Ishikawa (cell line): ENCODE results near the gene MS4A15.

Experiments used
- CEBPB ChIP-seq: IDR thresholded peaks from 2 replicates; pipeline ENCODE4 v1.6.1; 2012
- CREB1 ChIP-seq: IDR thresholded peaks from 2 replicates; pipeline ENCODE4 v1.6.1; 2012; ENCODE audit warnings: low read depth
- EGR1 ChIP-seq: IDR thresholded peaks from 2 replicates; pipeline ENCODE4 v1.6.1; 2012
- EP300 ChIP-seq: IDR thresholded peaks from 2 replicates; pipeline ENCODE4 v1.6.1; 2012; ENCODE audit warnings: borderline replicate concordance
- FOXM1 ChIP-seq: IDR thresholded peaks from 2 replicates; pipeline ENCODE4 v1.6.1; 2012; ENCODE audit warnings: low read depth, borderline replicate concordance
- MAX ChIP-seq: IDR thresholded peaks from 2 replicates; pipeline ENCODE4 v1.6.1; 2012
- NFIC ChIP-seq: IDR thresholded peaks from 2 replicates; pipeline ENCODE4 v1.6.1; 2012
- RAD21 ChIP-seq: IDR thresholded peaks from 2 replicates; pipeline ENCODE4 v1.6.1; 2012; ENCODE audit warnings: low read depth
- REST ChIP-seq: IDR thresholded peaks from 2 replicates; pipeline ENCODE4 v1.6.1; 2012; ENCODE audit warnings: low read depth, mild to moderate bottlenecking
- TAF1 ChIP-seq: IDR thresholded peaks from 2 replicates; pipeline ENCODE4 v1.6.1; 2012; ENCODE audit warnings: low read depth, mild to moderate bottlenecking
- TCF12 ChIP-seq: IDR thresholded peaks from 2 replicates; pipeline ENCODE4 v1.6.1; 2012; ENCODE audit warnings: low read depth
- TEAD4 ChIP-seq: IDR thresholded peaks from 2 replicates; pipeline ENCODE4 v1.6.1; 2012
- USF1 ChIP-seq: IDR thresholded peaks from 2 replicates; pipeline ENCODE4 v1.6.1; 2012
- YY1 ChIP-seq: IDR thresholded peaks from 2 replicates; pipeline ENCODE4 v1.6.1; 2012; ENCODE audit warnings: low read depth
- ZBTB7A ChIP-seq: IDR thresholded peaks from 2 replicates; pipeline ENCODE4 v1.6.1; 2012; ENCODE audit warnings: low read depth

The MS4A15 gene

GRCh38 chr11:60762851-60763691, 6.4 kb downstream of the MS4A15 start:
- no peak for TF ChIP-seq YY1

- TF ChIP-seq CEBPB: no peak
- TF ChIP-seq TEAD4: no peak
- TF ChIP-seq ZBTB7A: no peak
- no peak for TF ChIP-seq YY1
- TF ChIP-seq TCF12: no peak
- TF ChIP-seq TAF1: no peak
These were observed 7.2 kb downstream of the MS4A15 start for GRCh38 chr11:60763692-60764369.

- TF ChIP-seq TAF1: no peak
- no peak for TF ChIP-seq TCF12
- TF ChIP-seq TEAD4: no peak
- no peak for TF ChIP-seq YY1
- no peak for TF ChIP-seq EP300
- TF ChIP-seq ZBTB7A: no peak
- TF ChIP-seq USF1: no peak
- TF ChIP-seq EGR1: no peak
- no peak for TF ChIP-seq MAX
- no peak for TF ChIP-seq CREB1
- no peak for TF ChIP-seq CEBPB
- TF ChIP-seq RAD21: no peak
- no peak for TF ChIP-seq REST
- no peak for TF ChIP-seq FOXM1
- no peak for TF ChIP-seq NFIC
These were observed 8.2 kb downstream of the MS4A15 start for GRCh38 chr11:60764879-60765278.

GRCh38 chr11:60765355-60765754, 8.7 kb downstream of the MS4A15 start:
- TF ChIP-seq MAX (no peak), REST (no peak), CREB1 (no peak), NFIC (no peak), TAF1 (no peak), FOXM1 (no peak), TCF12 (no peak), YY1 (no peak), CEBPB (no peak), EGR1 (no peak), ZBTB7A (no peak), EP300 (no peak), RAD21 (no peak), USF1 (no peak), TEAD4 (no peak)

- TF ChIP-seq TEAD4: no peak
- TF ChIP-seq YY1: no peak
- TF ChIP-seq CREB1: no peak
- TF ChIP-seq MAX: no peak
- no peak for TF ChIP-seq TAF1
- no peak for TF ChIP-seq ZBTB7A
- TF ChIP-seq RAD21: no peak
- no peak for TF ChIP-seq FOXM1
- TF ChIP-seq TCF12: no peak
- TF ChIP-seq EGR1: no peak
These were observed 9.9 kb downstream of the MS4A15 start for GRCh38 chr11:60766547-60766946.

- TF ChIP-seq NFIC: no peak
- TF ChIP-seq REST: no peak
- no peak for TF ChIP-seq TCF12
- TF ChIP-seq TEAD4: no peak
- TF ChIP-seq YY1: no peak
- TF ChIP-seq CREB1: no peak
- no peak for TF ChIP-seq ZBTB7A
- TF ChIP-seq USF1: no peak
- no peak for TF ChIP-seq CEBPB
- peak; percentile 9; the same call in 1 of the 2 replicates for TF ChIP-seq RAD21
- 0 out of 2 replicates have a peak, but pooled peaks have one; percentile 40 for TF ChIP-seq MAX
- no peak for TF ChIP-seq TAF1
- TF ChIP-seq EGR1: no peak
- no peak for TF ChIP-seq FOXM1
- no peak for TF ChIP-seq EP300
These were observed 10.7 kb downstream of the MS4A15 start for GRCh38 chr11:60767388-60767811.
